Psoas muscle (tissue), 8 donors: Measurements from ENCODE around the gene LMAN2. TPM values are rescaled to one million over a fixed set of nuclear protein-coding genes. Genes with fewer than 3 reads are reported as not detected.

Source experiments
- ATAC-seq, 4 donors: fragments of 200-7000 bp; cut with Tn5 transposase; one replicate each; pipeline ENCODE4 v1.9.1; 2020; ENCODE audit warnings: moderate library complexity in 3 of 4, mild to moderate bottlenecking in 2 of 4
- DNase-seq, 2 donors: peaks; one replicate each; pipeline ENCODE4 v3.0.0-alpha.2; 2020
- H3K27ac ChIP-seq: fragments of 200-600 bp; one replicate; pipeline ENCODE4 v1.8.0; 2022
- H3K27me3 ChIP-seq, 3 donors: fragments of 200-600 bp in 1 of 3; one replicate each; pipeline versions ENCODE4 v1.6.1 to v1.8.0; 2013 to 2022; ENCODE audit warnings: low read length in 2 of 3, mild to moderate bottlenecking in 2 of 3, moderate library complexity in 1 of 3; ENCODE audit not compliant: insufficient read depth in 3 of 3
- H3K36me3 ChIP-seq, 2 donors: fragments of 200-600 bp in 1 of 2; one replicate each; pipeline versions ENCODE4 v1.6.1 to v1.8.0; 2013 to 2022; ENCODE audit warnings: low read depth in 1 of 2, mild to moderate bottlenecking in 1 of 2, moderate library complexity in 1 of 2; ENCODE audit not compliant: insufficient read depth in 1 of 2
- H3K4me1 ChIP-seq: fragments of 200-600 bp; one replicate; pipeline ENCODE4 v1.8.0; 2022
- H3K4me3 ChIP-seq: fragments of 200-600 bp; one replicate; pipeline ENCODE4 v1.8.0; 2022; ENCODE audit warnings: mild to moderate bottlenecking
- H3K9me3 ChIP-seq: fragments of 200-600 bp; one replicate; pipeline ENCODE4 v1.8.0; 2022
- WGBS, 3 donors: extraction: QIAGEN DNeasy Blood & Tissue Kit; methylation state at CpG; one replicate each; pipeline versions ENCODE4 v1.1.6 to v1.1.7; 2013; 5-methylcytosine and 5-hydroxymethylcytosine counted together
- intact Hi-C, 2 donors: fragments of 100-400 bp; cut with DNase I; formaldehyde crosslinking; loops; one replicate each; pipeline versions ENCODE4 v1.11.0 to v1.14.2; 2022
- polyA plus RNA-seq, 3 donors: library from polyadenylated mRNA; stranded (reverse); fragments of 200-250 nt; gene quantifications; one replicate each; pipeline ENCODE4 v1.2.3, GENCODE V29; 2013
- total RNA-seq, 4 donors: library from RNA; stranded (reverse); fragmentation: NEBNext Ultra II Directional in 2 of 4; extraction: Animal tissue kit (Norgen Biotek cat#: 25700) in 2 of 4; gene quantifications; one replicate each; pipeline versions ENCODE4 v1.2.1 to v1.2.4, GENCODE V29; 2021 to 2023
- TF ChIP-seq, protein P1 (sequence below): fragments of 200-600 bp; IDR thresholded peaks from one replicate; pipeline ENCODE4 v1.8.0; 2022; ENCODE audit warnings: antibody characterized with exemption
- donor health status: healthy with polysubstance abuse.
- donor health status: DM: no; HTN: no; CAD: no; lungs with moderate emphysema.
- donor health status: Bipolar disorder and iron deficiency.
- donor health status: healthy.
- donor health status: DM: yes; HTN: yes; CAD: no.
- donor health status: DM: no; HTN: no; CAD: no.
- donor health status: DM: no; HTN: no; CAD: no.
- donor health status: DM: yes; HTN: yes; CAD: no.

Gene LMAN2
- total and polyA plus RNA-seq, 7 donors = 28.7 to 193 (median 55.8) TPM

DNA sequence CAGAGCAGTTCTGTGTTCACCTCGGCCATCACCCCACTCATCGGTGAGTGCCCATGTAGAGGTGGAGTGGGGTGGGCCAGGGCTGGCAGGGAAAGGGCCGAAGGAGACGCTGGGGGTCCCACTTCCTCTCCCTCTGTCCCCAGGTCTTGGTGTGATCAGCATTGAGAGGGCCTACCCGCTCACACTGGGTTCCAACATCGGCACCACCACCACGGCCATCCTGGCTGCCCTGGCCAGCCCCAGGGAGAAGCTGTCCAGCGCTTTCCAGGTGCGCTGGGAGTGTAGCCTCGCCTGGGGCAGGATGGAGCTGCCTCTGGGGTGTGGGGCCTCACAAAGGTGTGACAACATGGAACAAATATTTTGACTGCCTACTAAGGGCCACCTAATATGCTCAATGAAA, 45.3 kb upstream of the LMAN2 start:
- Histone ChIP-seq H3K36me3 (no peaks in the 10 kb centered on the region), H3K4me3 (no peak overlapping the region), H3K27me3 (peaks cover 0 to 43% (median 16%) of the 10 kb centered on the region in 3 donors), H3K9me3 (no peaks in the 10 kb centered on the region), H3K27ac (no peak overlapping the region), H3K4me1 (no peaks in the 10 kb centered on the region)
- WGBS, 3 donors = 83 to 88% (median 84%) methylated on average over 10 of the region's 10 CpGs
- DNase-seq (no peak), ATAC-seq (no peak)
- TF ChIP-seq, protein P1, sequence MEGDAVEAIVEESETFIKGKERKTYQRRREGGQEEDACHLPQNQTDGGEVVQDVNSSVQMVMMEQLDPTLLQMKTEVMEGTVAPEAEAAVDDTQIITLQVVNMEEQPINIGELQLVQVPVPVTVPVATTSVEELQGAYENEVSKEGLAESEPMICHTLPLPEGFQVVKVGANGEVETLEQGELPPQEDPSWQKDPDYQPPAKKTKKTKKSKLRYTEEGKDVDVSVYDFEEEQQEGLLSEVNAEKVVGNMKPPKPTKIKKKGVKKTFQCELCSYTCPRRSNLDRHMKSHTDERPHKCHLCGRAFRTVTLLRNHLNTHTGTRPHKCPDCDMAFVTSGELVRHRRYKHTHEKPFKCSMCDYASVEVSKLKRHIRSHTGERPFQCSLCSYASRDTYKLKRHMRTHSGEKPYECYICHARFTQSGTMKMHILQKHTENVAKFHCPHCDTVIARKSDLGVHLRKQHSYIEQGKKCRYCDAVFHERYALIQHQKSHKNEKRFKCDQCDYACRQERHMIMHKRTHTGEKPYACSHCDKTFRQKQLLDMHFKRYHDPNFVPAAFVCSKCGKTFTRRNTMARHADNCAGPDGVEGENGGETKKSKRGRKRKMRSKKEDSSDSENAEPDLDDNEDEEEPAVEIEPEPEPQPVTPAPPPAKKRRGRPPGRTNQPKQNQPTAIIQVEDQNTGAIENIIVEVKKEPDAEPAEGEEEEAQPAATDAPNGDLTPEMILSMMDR = no peak
- intact Hi-C loops = no loop called here

DNA sequence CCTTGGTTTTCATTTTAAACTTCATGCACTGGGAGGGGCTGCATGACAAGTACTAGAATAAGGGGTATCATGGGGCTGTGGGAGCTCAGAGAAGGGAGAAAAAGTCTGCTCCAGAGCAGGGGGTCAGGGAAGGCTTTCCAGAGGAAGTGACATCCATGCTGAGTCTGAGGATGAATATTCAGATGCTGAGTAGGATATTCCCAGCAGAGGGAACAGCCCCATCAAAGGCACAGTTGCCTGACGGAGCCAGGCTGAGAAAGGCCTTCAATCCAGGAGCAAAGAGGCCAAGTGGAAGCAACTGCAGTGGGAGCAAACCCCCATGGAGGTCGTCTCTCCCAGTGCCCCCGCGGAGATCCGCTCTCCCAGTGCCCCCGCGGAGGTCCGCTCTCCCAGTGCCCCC, 44.6 kb upstream of the LMAN2 start:
- no peaks in the 10 kb centered on the region for H3K36me3 ChIP-seq
- no peaks in the 10 kb centered on the region for H3K9me3 ChIP-seq
- H3K4me1 ChIP-seq = no peaks in the 10 kb centered on the region
- no peak for DNase-seq
- H3K27ac ChIP-seq = no peak overlapping the region
- 43 to 67% (median 46%) methylated on average over 2 to 8 of the region's 8 CpGs for WGBS, 3 donors
- H3K27me3 ChIP-seq = peaks cover 0 to 36% (median 14%) of the 10 kb centered on the region in 3 donors
- no peak for ATAC-seq
- TF ChIP-seq, protein P1 = no peak
- H3K4me3 ChIP-seq = no peak overlapping the region
- intact Hi-C loops = no loop called here

DNA sequence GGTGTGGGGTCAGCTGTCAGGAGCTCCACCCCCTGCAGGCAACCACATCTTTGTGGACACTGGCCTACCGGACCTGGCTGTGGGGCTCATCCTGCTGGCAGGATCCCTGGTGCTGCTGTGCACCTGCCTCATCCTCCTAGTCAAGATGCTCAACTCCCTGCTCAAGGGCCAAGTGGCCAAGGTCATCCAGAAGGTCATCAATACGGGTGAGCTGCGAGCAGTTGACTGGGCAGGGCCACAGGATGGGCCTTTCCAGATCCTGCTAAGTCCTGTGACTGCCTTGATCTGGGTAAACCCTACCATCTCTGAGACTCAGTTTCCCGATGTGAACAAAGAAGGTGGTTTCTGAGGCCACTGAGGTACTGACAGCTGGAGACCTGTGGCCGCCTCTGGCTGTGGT, 42.5 kb upstream of the LMAN2 start:
- 52 to 81% (median 74%) methylated on average over 5 of the region's 5 CpGs for whole genome bisulfite sequencing, 3 donors
- TF ChIP-seq, protein P1 = no peak

DNA sequence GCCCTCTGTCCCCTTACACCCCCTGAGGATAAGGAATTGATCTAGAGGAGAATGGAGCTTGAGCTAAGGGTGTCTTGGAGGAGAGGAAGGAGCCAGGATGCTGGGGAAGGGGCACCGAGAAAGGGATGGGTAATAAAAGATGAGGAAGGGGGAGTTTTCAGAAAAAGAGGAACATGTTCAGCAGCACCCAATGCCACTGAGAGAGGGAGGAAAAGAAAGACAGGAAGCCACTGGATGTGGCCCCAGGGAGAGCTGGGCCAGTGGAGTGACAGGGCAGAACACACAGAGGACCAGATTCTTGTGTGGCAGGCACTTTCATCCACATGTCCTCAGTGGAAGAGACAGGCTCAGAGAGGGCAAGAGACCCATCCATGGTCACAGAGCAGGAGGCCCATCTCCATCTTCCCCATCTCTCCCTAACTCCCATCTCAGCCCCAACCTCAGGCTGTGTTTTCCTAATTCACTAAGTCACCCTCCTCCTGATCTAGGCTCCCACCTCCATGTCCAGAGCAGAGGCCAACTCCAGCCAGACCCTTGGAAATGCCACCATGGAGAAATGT, 41.8 kb upstream of the LMAN2 start:
- H3K4me1 ChIP-seq = no peaks in the 10 kb centered on the region

More for the DNA sequence above, 42.5 kb upstream of the LMAN2 start:
- H3K27ac ChIP-seq = no peak overlapping the region
- no peak for ATAC-seq
- H3K4me3 ChIP-seq = no peak overlapping the region
- H3K9me3 ChIP-seq = no peaks in the 10 kb centered on the region
- DNase-seq = no peak
- H3K4me1 ChIP-seq = no peaks in the 10 kb centered on the region
- peaks cover 0 to 15% (median 2%) of the 10 kb centered on the region in 3 donors for H3K27me3 ChIP-seq
- H3K36me3 ChIP-seq = no peaks in the 10 kb centered on the region
- intact Hi-C loops = loop anchor here in 1 of 2 donors (5.0 kb wide), 1 partner anchor 108 kb away; no protein-coding TSS in a partner anchor

More for the DNA sequence above, 41.8 kb upstream of the LMAN2 start:
- no peak for ATAC-seq
- Histone ChIP-seq H3K27ac (no peak overlapping the region), H3K4me3 (no peak overlapping the region), H3K27me3 (peaks cover 0 to 8% (median 2%) of the 10 kb centered on the region in 3 donors), H3K36me3 (no peaks in the 10 kb centered on the region), H3K9me3 (no peaks in the 10 kb centered on the region)
- no peak for DNase-seq
- 68 to 70% (median 68%) methylated on average over 1 of the region's 1 CpG for WGBS, 3 donors
- TF ChIP-seq, protein P1 = no peak
- intact Hi-C loops = loop anchor here in 1 of 2 donors (5.0 kb wide), 1 partner anchor 109 kb away; no protein-coding TSS in a partner anchor
